K562 (cell line): ENCODE measurements around the gene GABRD. TPM values are rescaled to one million over a fixed set of nuclear protein-coding genes. Genes with fewer than 3 reads are reported as not detected.

Experiments
- ARID1B ChIP-seq: fragments of 450-650 bp; IDR thresholded peaks from 2 replicates; pipeline ENCODE4 v1.6.1; 2016; ENCODE audit warnings: antibody characterized with exemption, mild to moderate bottlenecking, inconsistent platforms
- ATF4 ChIP-seq: fragments of 450-650 bp; formaldehyde crosslinking; IDR thresholded peaks from 2 replicates; pipeline ENCODE4 v1.4.0; 2022; ENCODE audit warnings: mild to moderate bottlenecking, moderate library complexity
- CHD7 ChIP-seq: fragments of 200-600 bp; sonication (generic); IDR thresholded peaks from one replicate; pipeline ENCODE4 v1.6.1; 2012; ENCODE audit warnings: mild to moderate bottlenecking, low read depth, low read length, inconsistent platforms
- GABPA ChIP-seq: fragments of 200-800 bp; sonication (Bioruptor generic); conservative IDR thresholded peaks from 2 replicates; pipeline ENCODE4 v1.6.1; 2016; ENCODE audit warnings: low read depth, missing genetic modification characterization, missing compliant biosample characterization
- SAFB ChIP-seq: fragments of 200-400 bp; formaldehyde crosslinking; IDR thresholded peaks from 2 replicates; pipeline ENCODE4 v1.6.1; 2017; ENCODE audit warnings: low read depth, low read length, borderline replicate concordance
- SMARCC2 ChIP-seq: fragments of 450-650 bp; IDR thresholded peaks from 2 replicates; pipeline ENCODE4 v1.6.1; 2017; ENCODE audit warnings: antibody characterized with exemption, moderate library complexity, mild to moderate bottlenecking, low read depth
- STAT5B ChIP-seq: fragments of 250-450 bp; sonication (Bioruptor Pico); IDR thresholded peaks from 2 replicates; pipeline ENCODE4 v1.8.0; 2021; ENCODE audit warnings: mild to moderate bottlenecking, inconsistent platforms
- ZNF280A ChIP-seq: fragments of 450-650 bp; IDR thresholded peaks from 2 replicates; pipeline ENCODE4 v1.6.1; 2018; ENCODE audit warnings: mild to moderate bottlenecking, low read depth; ENCODE audit not compliant: partially characterized antibody
- ZNF609 ChIP-seq: sonication (generic); formaldehyde crosslinking; IDR thresholded peaks from 2 replicates; pipeline ENCODE4 v1.8.1; 2023; ENCODE audit warnings: missing genetic modification reagents, mild to moderate bottlenecking, borderline replicate concordance
- polyA plus RNA-seq, 8 experiments: library from polyadenylated mRNA; depleted of rRNA in 4 of 8; stranded (reverse) in 5 of 8; unstranded in 3 of 8; fragments of >200 nt; fragmentation: Nextera tagmentation in 2 of 8; fragmentation: Illumina TruSeq in 1 of 8; extraction: Ambion mirVana in 2 of 8; extraction: Trizol in 1 of 8; gene quantifications; 2 replicates each; pipeline versions ENCODE4 v1.2.1 to v1.2.3, GENCODE V29; 2011 to 2014; ENCODE audit warnings: inconsistent platforms in 1 of 8, missing spikeins in 1 of 8
- total RNA-seq, 7 experiments: library from RNA; depleted of rRNA in 6 of 7; stranded (reverse); fragments of >200 nt in 6 of 7; fragmentation: Illumina TruSeq in 2 of 7; extraction: Trizol in 2 of 7; gene quantifications; 2 replicates each; pipeline versions ENCODE4 v1.2.1 to v1.2.3, GENCODE V29; 2011 to 2021; ENCODE audit warnings: low replicate concordance in 1 of 7

The GABRD gene
- total and polyA plus RNA-seq, 9 of the 15 experiments (the other 6 are each of a cell fraction or from before 2014, with no cell fraction given): 0.07 TPM; not detected in 8

GRCh38 chr1:1996207-1996651 is 22.9 kb upstream of the GABRD start (continued):
- TF ChIP-seq CHD7 (no peak), ARID1B (peak; percentile 43), STAT5B (CRISPR knock-in tag) (no peak), ATF4 (CRISPR knock-in tag) (peak; percentile 85), ZNF280A (no peak), GABPA (peak; percentile 63), SMARCC2 (no peak), ZNF609 (no peak), SAFB (no peak)
